Measurements from ENCODE around the gene NUB1.

Gene NUB1

DNA sequence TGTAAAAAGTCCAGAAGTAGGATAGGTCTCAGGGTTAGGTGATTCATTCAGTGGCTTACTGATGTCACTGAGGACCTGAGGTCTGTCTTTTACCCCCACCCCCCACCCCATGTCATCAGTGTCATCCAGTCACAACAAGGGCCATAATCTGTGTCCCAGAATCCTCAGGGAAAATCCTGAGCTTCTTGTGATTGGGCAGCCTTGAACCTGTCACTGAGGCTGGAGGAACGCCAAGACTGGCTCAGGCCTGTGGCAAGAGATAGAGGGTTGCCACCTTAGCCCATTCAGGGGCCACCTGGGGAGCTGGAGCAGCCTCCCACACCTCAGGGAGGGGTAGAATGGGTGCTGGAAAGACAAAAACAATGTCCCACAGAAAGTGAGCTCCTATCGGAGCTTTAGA lies 29.7 kb downstream of the NUB1 start:
- DNase-seq (ENCODE audit: insufficient read length, low spot score) (no peak), FAIRE-seq (no peak)

GRCh38 chr7:151372612-151373265 lies 31.1 kb downstream of the NUB1 start:
- FAIRE-seq: no peak
- no peak for DNase-seq (ENCODE audit: insufficient read length, low spot score)
- no peak for TF ChIP-seq CTCF (IDR thresholded peaks at IDR 0.05; ENCODE audit: insufficient read depth, missing control alignments)

More for the DNA sequence above, 29.7 kb downstream of the NUB1 start:
- no peak for TF ChIP-seq CTCF (IDR thresholded peaks at IDR 0.05; ENCODE audit: insufficient read depth, missing control alignments)

GRCh38 chr7:151373599-151373998 lies 32.0 kb downstream of the NUB1 start:
- no peak for TF ChIP-seq CTCF (IDR thresholded peaks at IDR 0.05; ENCODE audit: insufficient read depth, missing control alignments)
- DNase-seq (ENCODE audit: insufficient read length, low spot score) (no peak), FAIRE-seq (no peak)

DNA sequence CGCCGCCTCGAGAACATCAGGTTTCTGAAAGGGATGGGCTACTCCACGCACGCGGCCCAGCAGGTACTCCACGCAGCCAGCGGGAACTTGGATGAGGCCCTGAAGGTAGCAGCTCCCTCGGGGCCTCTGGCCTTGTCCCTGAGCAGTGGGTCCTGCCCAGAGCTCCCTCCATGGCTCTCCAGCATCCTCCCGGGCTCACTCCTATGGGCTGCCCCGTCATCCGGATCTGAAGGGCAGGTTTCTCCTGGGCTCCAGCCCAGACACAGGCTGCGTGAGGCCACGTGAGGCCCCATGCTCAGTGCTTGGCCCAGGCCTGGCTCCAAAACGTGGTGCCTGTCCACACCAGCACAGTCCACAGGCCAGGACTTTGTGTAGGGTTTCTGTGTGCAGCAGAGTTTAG lies 32.5 kb downstream of the NUB1 start:
- FAIRE-seq: no peak
- TF ChIP-seq CTCF (IDR thresholded peaks at IDR 0.05; ENCODE audit: insufficient read depth, missing control alignments): no peak
- no peak for DNase-seq (ENCODE audit: insufficient read length, low spot score)

DNA sequence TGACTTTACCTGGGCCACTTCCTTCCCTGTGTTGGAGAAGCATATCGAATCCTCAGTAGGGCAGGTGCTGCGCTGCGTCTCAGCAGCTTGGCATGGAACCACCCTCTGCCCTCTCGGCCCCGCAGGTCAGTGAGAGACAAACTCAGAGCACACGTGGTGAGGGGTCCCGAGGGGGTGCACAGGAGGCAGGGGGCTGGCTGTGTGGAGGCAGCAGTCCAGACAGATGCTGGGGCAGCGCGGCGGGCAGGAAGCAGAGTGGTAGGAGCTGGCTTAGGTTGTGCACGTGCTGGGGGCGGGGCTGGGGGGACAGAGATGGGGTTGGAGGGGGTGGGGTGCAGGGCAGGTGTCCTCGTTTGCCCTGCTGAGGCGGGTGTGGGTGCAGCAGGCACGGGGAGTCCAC lies 33.1 kb downstream of the NUB1 start:
- DNase-seq (ENCODE audit: insufficient read length, low spot score) (no peak), FAIRE-seq (no peak)
- no peak for TF ChIP-seq CTCF (IDR thresholded peaks at IDR 0.05; ENCODE audit: insufficient read depth, missing control alignments)

DNA sequence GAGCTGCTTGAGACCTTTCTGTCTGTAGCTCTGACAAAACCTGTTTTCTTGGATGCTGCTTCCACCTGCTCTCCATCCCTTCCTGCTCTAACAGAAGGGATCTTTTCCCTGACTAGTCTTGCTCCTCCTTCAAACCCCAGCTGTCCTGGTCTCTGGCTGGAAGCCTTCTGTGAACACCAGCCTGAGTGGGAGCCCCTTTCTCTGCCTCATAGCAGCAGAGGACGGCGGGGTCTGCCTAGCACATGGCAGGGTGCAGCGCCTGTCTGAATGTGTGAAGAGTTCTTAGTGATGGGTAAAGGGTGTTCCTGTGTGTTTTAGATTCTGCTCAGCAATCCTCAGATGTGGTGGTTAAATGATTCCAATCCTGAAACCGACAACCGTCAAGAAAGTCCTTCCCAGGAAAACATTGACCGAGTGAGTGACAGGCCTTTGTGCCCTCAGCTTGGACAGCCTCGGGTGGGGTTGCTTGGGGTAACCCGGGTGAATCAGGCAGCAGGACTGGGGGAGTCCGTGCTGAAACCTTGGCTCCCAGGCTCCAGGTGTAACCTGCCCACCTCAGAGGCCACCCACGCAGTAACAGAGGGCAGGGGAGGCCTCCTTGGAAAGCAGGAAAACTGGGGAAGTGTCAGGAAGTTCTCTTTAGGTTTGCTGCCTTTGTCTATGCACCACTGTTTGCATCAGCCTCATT lies 34.1 kb downstream of the NUB1 start:
- FAIRE-seq (no peak), DNase-seq (ENCODE audit: insufficient read length, low spot score) (no peak)
- no peak for TF ChIP-seq CTCF (IDR thresholded peaks at IDR 0.05; ENCODE audit: insufficient read depth, missing control alignments)

DNA sequence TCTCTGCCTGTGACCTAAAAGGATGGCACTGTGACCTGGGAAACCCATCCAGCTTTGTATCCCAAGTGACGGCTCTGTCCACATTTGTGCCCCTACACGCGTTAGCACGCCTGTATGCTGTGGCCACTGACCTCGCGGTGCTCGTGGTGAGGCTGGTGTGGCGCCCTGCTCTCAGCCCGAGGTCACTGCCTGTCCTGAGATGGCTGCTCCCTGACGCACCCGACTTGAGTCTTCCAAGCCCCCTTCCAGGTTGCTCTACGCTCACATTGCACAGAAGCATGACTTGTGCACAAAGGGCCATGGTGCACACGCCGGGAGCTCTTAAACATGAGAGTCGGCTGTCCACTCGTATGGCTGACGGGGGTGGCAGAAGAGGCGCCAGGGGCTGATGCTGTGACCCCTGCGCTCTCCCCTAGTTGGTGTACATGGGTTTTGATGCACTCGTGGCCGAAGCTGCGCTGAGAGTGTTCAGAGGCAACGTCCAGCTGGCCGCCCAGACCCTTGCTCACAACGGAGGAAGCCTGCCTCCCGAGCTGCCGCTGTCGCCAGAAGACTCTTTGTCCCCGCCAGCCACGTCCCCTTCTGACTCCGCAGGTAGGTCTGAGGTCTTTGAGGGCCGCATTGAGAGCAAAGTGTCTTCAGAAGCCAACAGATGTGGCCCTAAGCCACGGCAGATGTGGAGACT lies 34.7 kb downstream of the NUB1 start:
- DNase-seq (ENCODE audit: insufficient read length, low spot score) (no peak), FAIRE-seq (no peak)
- no peak for TF ChIP-seq CTCF (IDR thresholded peaks at IDR 0.05; ENCODE audit: insufficient read depth, missing control alignments)

Data from D721Med (cell line).